HFF-Myc (cell line): ENCODE results near the gene KRT26.

Source experiments
- DNase-seq: peaks from one replicate; pipeline ENCODE4 v3.0.0-alpha.2; 2011; ENCODE audit warnings: low read depth; ENCODE audit errors: extremely low read depth
- H3K4me3 ChIP-seq: replicated peaks from 2 replicates; pipeline ENCODE4 v1.5.1; 2011; ENCODE audit warnings: low read depth, mild to moderate bottlenecking, control low read depth, low read length
- TF ChIP-seq, protein P1 (sequence below): IDR thresholded peaks from 2 replicates; pipeline ENCODE4 v1.5.1; 2012; ENCODE audit warnings: mild to moderate bottlenecking, low read depth, low read length, control low read depth; ENCODE audit errors: missing control alignments

Gene KRT26

DNA sequence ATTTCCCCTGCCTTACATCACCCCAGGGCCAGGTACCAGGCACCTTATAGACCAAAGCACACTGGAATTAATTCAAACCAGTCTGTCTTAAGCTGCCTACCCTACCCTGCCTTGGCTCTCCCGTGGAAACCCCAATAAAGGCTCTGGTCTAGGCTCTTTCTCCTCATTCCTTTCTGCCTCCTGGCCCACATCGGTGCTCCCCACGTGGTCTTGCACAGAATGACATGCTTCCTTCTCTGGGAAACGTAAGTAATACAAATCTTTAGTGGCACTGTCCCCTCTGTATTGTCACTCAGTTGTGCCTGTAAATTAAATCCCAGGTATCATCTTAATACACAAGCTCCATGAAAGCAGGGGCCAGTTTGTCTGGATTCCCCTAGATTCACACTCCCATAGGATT lies 33.4 kb downstream of the KRT26 start:
- TF ChIP-seq, protein P1, sequence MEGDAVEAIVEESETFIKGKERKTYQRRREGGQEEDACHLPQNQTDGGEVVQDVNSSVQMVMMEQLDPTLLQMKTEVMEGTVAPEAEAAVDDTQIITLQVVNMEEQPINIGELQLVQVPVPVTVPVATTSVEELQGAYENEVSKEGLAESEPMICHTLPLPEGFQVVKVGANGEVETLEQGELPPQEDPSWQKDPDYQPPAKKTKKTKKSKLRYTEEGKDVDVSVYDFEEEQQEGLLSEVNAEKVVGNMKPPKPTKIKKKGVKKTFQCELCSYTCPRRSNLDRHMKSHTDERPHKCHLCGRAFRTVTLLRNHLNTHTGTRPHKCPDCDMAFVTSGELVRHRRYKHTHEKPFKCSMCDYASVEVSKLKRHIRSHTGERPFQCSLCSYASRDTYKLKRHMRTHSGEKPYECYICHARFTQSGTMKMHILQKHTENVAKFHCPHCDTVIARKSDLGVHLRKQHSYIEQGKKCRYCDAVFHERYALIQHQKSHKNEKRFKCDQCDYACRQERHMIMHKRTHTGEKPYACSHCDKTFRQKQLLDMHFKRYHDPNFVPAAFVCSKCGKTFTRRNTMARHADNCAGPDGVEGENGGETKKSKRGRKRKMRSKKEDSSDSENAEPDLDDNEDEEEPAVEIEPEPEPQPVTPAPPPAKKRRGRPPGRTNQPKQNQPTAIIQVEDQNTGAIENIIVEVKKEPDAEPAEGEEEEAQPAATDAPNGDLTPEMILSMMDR = no peak
- DNase-seq = no peak

DNA sequence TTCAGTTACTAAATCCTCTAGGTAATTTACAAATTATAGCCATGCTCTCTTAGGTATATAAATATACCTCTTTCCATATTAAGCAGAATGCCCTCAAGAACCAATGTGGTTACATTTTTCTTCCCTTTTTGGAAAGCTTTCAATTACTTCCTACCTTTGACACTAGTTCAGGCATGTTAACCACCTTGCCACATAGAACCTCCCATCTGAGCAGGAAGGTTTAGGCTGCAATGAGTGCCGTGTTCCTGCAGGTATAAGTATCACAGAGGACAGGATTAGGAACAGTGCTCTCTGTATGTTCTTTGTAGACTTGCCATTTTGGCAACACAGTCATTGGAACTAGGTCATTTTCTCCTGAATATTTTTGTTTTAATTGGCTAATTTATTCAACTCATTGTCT lies 37.0 kb downstream of the KRT26 start:
- TF ChIP-seq, protein P1 = no peak
- DNase-seq = no peak
- no peak overlapping the region for H3K4me3 ChIP-seq

More for the DNA sequence above, 33.4 kb downstream of the KRT26 start:
- no peak overlapping the region for H3K4me3 ChIP-seq

DNA sequence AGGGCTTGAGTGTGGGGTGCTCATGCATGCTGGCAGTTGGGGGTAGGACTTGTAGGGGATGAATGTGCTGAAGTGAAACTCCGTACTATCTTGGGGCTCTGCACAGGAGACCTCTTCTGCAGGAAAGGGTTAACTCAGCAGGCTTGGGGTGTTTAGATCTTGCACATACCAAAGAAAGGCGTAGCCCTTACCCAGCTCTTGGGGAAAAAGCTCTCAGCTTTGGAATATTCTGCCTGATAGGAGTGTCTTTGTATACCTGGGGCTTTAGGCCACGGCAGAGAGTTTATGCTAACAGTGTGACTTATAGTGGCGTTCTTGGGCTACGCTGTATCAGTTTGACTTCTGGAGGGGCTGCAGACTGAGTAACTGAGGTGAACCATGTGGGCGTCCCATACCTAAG lies 38.0 kb downstream of the KRT26 start:
- TF ChIP-seq, protein P1 = no peak
- no peak for DNase-seq
- H3K4me3 ChIP-seq = no peak overlapping the region

DNA sequence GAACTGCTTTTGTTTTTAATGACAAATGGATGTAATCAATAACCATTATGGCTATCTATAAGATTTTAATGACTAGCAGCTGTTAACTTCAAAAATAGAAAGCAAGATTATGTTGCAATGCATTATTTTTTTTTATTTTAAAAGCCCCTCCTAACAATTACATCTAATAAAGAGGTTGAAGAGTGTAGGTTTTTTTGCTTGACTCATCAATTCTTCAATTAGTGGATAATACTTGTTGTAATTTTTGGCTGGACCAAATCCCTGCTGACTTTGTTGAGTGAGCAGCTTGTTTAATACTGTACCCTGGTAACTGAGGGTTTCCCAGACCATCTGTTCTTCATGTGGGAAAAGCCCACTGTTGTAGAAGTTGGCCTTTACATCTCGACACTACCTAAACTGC lies 41.0 kb downstream of the KRT26 start:
- no peak for DNase-seq
- no peak overlapping the region for H3K4me3 ChIP-seq
- TF ChIP-seq, protein P1 = no peak

DNA sequence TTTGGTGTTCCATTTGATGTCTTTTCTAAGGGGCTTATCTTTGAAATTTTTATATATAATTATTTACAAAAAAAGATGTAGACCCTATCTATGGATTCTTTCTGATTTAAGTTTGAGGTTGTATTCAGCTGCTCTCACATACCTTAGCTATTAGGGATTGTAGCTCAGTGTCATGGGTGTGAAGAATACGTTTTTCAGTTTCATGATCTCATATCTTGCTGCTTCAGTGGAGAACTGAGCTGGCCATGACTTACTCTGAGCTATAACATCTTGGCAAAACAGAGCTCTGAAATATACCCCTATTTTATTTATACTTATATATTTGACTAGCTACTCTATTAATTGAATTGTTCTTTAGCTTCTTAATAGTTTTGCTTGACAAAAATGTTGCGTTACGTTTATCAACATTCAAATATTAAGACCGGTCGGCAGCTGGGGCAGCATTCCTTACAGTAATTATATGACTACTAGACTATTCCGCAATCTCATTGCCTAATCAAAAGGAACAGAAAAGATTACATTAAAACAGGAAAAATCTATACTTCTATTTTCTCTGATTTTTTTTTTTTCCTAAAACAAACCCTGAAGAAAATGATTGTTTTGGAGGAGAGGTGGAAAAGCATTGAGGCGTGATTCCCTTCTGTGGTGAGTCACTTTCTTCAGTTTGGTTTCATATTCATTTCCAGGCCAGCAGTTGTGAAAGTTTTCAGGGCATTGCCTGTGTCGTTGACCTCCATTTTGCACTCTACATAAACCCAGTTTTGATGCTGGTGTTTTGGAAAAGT lies 44.4 kb downstream of the KRT26 start:
- no peak overlapping the region for H3K4me3 ChIP-seq
- TF ChIP-seq, protein P1 = no peak
- no peak for DNase-seq

DNA sequence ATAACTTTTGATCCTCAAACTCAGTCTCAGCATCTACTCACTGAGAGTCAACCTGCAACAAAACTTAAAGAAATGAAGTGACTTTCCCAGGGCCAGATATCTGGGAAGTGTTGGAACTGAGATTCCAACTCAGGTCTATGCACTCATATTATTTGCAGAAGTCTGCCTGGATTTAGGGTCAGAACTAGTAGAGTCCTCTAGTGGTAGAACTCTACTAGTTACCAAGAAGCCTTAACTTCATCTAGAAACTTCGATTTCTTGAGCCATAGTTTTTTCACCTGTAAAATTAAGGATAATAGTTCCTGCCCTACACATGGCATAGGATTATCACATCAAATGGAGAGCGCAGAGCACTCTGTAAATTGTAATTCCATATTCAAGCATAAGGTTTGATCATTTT lies 45.1 kb downstream of the KRT26 start:
- DNase-seq = no peak
- H3K4me3 ChIP-seq = no peak overlapping the region
- TF ChIP-seq, protein P1 = no peak

DNA sequence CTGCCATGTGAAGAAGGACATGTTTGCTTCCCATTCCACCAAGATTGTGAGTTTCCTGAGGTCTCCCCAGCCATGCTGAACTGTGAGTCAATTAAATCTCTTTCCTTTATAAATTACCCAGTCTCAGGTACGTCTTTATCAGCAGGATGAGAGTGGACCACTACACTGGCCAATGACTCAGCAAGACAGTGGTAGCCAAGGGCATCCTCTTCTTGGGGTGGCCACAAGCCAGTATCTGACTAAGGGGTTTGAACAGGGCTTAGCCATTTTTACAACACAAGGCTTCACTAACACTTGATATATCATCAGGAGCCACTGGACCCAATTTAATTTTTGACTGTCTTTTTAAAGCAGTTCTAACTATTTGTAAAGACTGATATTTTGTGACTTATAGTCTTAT lies 47.3 kb downstream of the KRT26 start:
- TF ChIP-seq, protein P1 = no peak
- no peak for DNase-seq

More for the DNA sequence above, 47.3 kb downstream of the KRT26 start:
- H3K4me3 ChIP-seq = no peak overlapping the region
